ENCODE data around the gene NAA60. TPM values are rescaled to one million over a fixed set of nuclear protein-coding genes. Genes with fewer than 3 reads are reported as not detected.

The NAA60 gene
- polyA plus RNA-seq, 1 donor from 2014 or later = 32.0 TPM

DNA sequence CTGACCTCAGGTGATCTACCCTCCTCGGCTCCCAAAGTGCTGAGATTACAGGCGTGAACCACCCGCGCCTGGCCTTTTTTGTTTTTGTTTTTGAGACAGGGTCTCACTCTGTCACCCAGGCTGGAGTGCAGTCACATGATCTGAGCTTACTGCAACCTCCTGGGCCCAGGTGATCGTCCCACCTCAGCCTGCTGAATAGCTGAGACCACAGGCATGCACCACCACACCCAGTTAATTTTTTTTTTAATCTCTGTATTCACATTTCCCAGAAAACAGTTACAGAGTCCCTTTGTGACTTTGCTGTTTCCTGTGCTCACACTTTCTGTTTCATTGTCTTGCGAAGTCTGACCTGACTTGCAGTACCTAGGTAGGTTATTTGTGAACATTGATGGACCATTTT lies 60.0 kb downstream of the NAA60 start:
- H3K27me3 ChIP-seq (ENCODE audit: insufficient read depth, low read depth, low read length) = no peaks in the 10 kb centered on the region
- H2AFZ ChIP-seq (ENCODE audit: low read depth, low read length) = no peak overlapping the region
- no peaks in the 10 kb centered on the region for H3K36me3 ChIP-seq (ENCODE audit: insufficient read depth, low read length)
- TF ChIP-seq POLR2AphosphoS5 (IDR thresholded peaks at IDR 0.05) (no peak), SMC3 (conservative IDR thresholded peaks at IDR 0.05; ENCODE audit: poor library complexity) (no peak), TAF1 (IDR thresholded peaks at IDR 0.05; ENCODE audit: low read depth) (no peak), EZH2 (IDR thresholded peaks at IDR 0.05; ENCODE audit: borderline replicate concordance, insufficient read depth, low read length, poor library complexity, severe bottlenecking) (no peak)
- TF ChIP-seq, protein P1, sequence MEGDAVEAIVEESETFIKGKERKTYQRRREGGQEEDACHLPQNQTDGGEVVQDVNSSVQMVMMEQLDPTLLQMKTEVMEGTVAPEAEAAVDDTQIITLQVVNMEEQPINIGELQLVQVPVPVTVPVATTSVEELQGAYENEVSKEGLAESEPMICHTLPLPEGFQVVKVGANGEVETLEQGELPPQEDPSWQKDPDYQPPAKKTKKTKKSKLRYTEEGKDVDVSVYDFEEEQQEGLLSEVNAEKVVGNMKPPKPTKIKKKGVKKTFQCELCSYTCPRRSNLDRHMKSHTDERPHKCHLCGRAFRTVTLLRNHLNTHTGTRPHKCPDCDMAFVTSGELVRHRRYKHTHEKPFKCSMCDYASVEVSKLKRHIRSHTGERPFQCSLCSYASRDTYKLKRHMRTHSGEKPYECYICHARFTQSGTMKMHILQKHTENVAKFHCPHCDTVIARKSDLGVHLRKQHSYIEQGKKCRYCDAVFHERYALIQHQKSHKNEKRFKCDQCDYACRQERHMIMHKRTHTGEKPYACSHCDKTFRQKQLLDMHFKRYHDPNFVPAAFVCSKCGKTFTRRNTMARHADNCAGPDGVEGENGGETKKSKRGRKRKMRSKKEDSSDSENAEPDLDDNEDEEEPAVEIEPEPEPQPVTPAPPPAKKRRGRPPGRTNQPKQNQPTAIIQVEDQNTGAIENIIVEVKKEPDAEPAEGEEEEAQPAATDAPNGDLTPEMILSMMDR (IDR thresholded peaks at IDR 0.05; ENCODE audit: poor library complexity, severe bottlenecking) = no peak
- H3K9me2 ChIP-seq (ENCODE audit: insufficient read depth, low read length) = no peaks in the 10 kb centered on the region
- no peak overlapping the region for H3K9ac ChIP-seq (ENCODE audit: low read length)
- peaks cover 11% of the 10 kb centered on the region for H3K79me2 ChIP-seq (replicated peaks; ENCODE audit: insufficient read depth, low read length)
- H4K20me1 ChIP-seq (ENCODE audit: insufficient read depth) = no peaks in the 10 kb centered on the region
- H3F3A ChIP-seq (ENCODE audit: insufficient read depth, low read length, poor library complexity, severe bottlenecking) = peaks cover 3% of the 10 kb centered on the region
- no peak overlapping the region for H3K4me3 ChIP-seq (ENCODE audit: low read length)
- no peak overlapping the region for H3K27ac ChIP-seq (ENCODE audit: low read length)
- no peak overlapping the region for H3K4me2 ChIP-seq (ENCODE audit: low read length)
- H3K9me3 ChIP-seq (ENCODE audit: low read length) = no peaks in the 10 kb centered on the region

DNA sequence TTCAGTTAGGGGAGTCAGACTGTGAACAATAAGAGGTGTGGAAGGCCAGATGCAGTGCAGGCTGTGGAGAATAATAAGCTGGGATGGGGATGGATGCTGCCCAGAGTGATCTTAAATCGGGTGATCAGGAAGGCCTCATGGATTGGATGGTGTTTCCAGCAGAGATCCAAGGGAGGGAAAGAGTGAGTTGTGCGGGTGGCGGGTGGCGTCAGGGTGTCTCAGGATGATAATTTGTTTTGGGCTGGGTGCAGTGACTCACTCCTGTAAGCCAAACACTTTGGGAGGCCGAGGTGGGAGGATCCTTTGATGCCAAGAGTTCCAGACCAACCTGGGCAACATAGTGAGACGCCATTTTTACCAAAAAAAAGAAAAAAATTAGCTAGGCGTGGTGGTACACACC lies 65.3 kb downstream of the NAA60 start:
- Histone ChIP-seq H3K27ac (ENCODE audit: low read length) (no peak overlapping the region), H3K9me2 (ENCODE audit: insufficient read depth, low read length) (no peaks in the 10 kb centered on the region), H3K36me3 (ENCODE audit: insufficient read depth, low read length) (no peaks in the 10 kb centered on the region), H3K79me2 (replicated peaks; ENCODE audit: insufficient read depth, low read length) (no peaks in the 10 kb centered on the region), H3K27me3 (ENCODE audit: insufficient read depth, low read depth, low read length) (no peaks in the 10 kb centered on the region), H3K4me3 (ENCODE audit: low read length) (no peak overlapping the region), H4K20me1 (ENCODE audit: insufficient read depth) (no peaks in the 10 kb centered on the region), H2AFZ (ENCODE audit: low read depth, low read length) (no peak overlapping the region), H3K4me2 (ENCODE audit: low read length) (no peak overlapping the region), H3F3A (ENCODE audit: insufficient read depth, low read length, poor library complexity, severe bottlenecking) (no peaks in the 10 kb centered on the region), H3K9ac (ENCODE audit: low read length) (no peak overlapping the region), H3K9me3 (ENCODE audit: low read length) (no peaks in the 10 kb centered on the region)
- TF ChIP-seq, protein P1 (IDR thresholded peaks at IDR 0.05; ENCODE audit: poor library complexity, severe bottlenecking) = no peak
- TF ChIP-seq SMC3 (conservative IDR thresholded peaks at IDR 0.05; ENCODE audit: poor library complexity) (no peak), EP300 (conservative IDR thresholded peaks at IDR 0.05; ENCODE audit: poor library complexity, severe bottlenecking) (no peak), RAD21 (conservative IDR thresholded peaks at IDR 0.05) (no peak), MXI1 (conservative IDR thresholded peaks at IDR 0.05; ENCODE audit: poor library complexity, severe bottlenecking) (no peak), TAF1 (IDR thresholded peaks at IDR 0.05; ENCODE audit: low read depth) (no peak), EZH2 (IDR thresholded peaks at IDR 0.05; ENCODE audit: borderline replicate concordance, insufficient read depth, low read length, poor library complexity, severe bottlenecking) (no peak)
- TF ChIP-seq, protein P2, sequence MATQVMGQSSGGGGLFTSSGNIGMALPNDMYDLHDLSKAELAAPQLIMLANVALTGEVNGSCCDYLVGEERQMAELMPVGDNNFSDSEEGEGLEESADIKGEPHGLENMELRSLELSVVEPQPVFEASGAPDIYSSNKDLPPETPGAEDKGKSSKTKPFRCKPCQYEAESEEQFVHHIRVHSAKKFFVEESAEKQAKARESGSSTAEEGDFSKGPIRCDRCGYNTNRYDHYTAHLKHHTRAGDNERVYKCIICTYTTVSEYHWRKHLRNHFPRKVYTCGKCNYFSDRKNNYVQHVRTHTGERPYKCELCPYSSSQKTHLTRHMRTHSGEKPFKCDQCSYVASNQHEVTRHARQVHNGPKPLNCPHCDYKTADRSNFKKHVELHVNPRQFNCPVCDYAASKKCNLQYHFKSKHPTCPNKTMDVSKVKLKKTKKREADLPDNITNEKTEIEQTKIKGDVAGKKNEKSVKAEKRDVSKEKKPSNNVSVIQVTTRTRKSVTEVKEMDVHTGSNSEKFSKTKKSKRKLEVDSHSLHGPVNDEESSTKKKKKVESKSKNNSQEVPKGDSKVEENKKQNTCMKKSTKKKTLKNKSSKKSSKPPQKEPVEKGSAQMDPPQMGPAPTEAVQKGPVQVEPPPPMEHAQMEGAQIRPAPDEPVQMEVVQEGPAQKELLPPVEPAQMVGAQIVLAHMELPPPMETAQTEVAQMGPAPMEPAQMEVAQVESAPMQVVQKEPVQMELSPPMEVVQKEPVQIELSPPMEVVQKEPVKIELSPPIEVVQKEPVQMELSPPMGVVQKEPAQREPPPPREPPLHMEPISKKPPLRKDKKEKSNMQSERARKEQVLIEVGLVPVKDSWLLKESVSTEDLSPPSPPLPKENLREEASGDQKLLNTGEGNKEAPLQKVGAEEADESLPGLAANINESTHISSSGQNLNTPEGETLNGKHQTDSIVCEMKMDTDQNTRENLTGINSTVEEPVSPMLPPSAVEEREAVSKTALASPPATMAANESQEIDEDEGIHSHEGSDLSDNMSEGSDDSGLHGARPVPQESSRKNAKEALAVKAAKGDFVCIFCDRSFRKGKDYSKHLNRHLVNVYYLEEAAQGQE (IDR thresholded peaks at IDR 0.05; ENCODE audit: borderline replicate concordance) = no peak

Data from neural cell (in vitro differentiated cells).